ENCODE measurements around the gene CREG2. TPM values are rescaled to one million over a fixed set of nuclear protein-coding genes. Genes with fewer than 3 reads are reported as not detected.

CREG2 gene
- polyA plus RNA-seq, 1 experiment = not detected

GRCh38 chr2:101379091-101379490 lies 8.2 kb downstream of the CREG2 start:
- no peak overlapping the region for H3K4me3 ChIP-seq (ENCODE audit: low read depth, low read length)
- CTCF ChIA-PET = interaction anchor here (0.8 kb wide), 1 partner anchor 34 kb away, joined by 3 read pairs; no protein-coding TSS in a partner anchor
- peaks cover 5% of the 10 kb centered on the region; the same call in 1 of the 2 replicates for H3K27me3 ChIP-seq (ENCODE audit: control insufficient read depth, insufficient read depth, low read length)
- no peak for TF ChIP-seq CTCF (IDR thresholded peaks at IDR 0.05; ENCODE audit: insufficient read depth, low read depth, low read length)
- no peak for DNase-seq (ENCODE audit: low read depth)
- POLR2A ChIA-PET = no interaction called here
- H3K36me3 ChIP-seq (ENCODE audit: control insufficient read depth, insufficient read depth, low read length) = no peaks in the 10 kb centered on the region

GRCh38 chr2:101375653-101376052 lies 11.7 kb downstream of the CREG2 start:
- ChIA-PET POLR2A (no interaction called here), CTCF (no interaction called here)
- no peaks in the 10 kb centered on the region for H3K36me3 ChIP-seq (ENCODE audit: control insufficient read depth, insufficient read depth, low read length)
- peaks cover 5% of the 10 kb centered on the region; the same call in 1 of the 2 replicates for H3K27me3 ChIP-seq (ENCODE audit: control insufficient read depth, insufficient read depth, low read length)
- no peak overlapping the region for H3K4me3 ChIP-seq (ENCODE audit: low read depth, low read length)
- DNase-seq (ENCODE audit: low read depth) = no peak
- no peak for TF ChIP-seq CTCF (IDR thresholded peaks at IDR 0.05; ENCODE audit: insufficient read depth, low read depth, low read length)

- POLR2A ChIA-PET = no interaction called here
- no peaks in the 10 kb centered on the region for H3K36me3 ChIP-seq (ENCODE audit: control insufficient read depth, insufficient read depth, low read length)
- CTCF ChIA-PET = interaction anchor here (0.9 kb wide), 1 partner anchor 27 kb away, joined by 3 read pairs; no protein-coding TSS in a partner anchor
- no peak overlapping the region for H3K4me3 ChIP-seq (ENCODE audit: low read depth, low read length)
- DNase-seq (ENCODE audit: low read depth) = no peak
- TF ChIP-seq CTCF (IDR thresholded peaks at IDR 0.05; ENCODE audit: insufficient read depth, low read depth, low read length) = no peak
- peaks cover 5% of the 10 kb centered on the region; the same call in 1 of the 2 replicates for H3K27me3 ChIP-seq (ENCODE audit: control insufficient read depth, insufficient read depth, low read length)
Measured at GRCh38 chr2:101374821-101375561, 12.3 kb downstream of the CREG2 start.

GRCh38 chr2:101372792-101373191 lies 14.5 kb downstream of the CREG2 start:
- ChIA-PET POLR2A (no interaction called here), CTCF (interaction anchor here (1.6 kb wide), 1 partner anchor 23 kb away, joined by 6 read pairs; no protein-coding TSS in a partner anchor)
- DNase-seq (ENCODE audit: low read depth) = no peak
- no peaks in the 10 kb centered on the region for H3K36me3 ChIP-seq (ENCODE audit: control insufficient read depth, insufficient read depth, low read length)
- H3K4me3 ChIP-seq (ENCODE audit: low read depth, low read length) = no peak overlapping the region
- no peak for TF ChIP-seq CTCF (IDR thresholded peaks at IDR 0.05; ENCODE audit: insufficient read depth, low read depth, low read length)
- H3K27me3 ChIP-seq (ENCODE audit: control insufficient read depth, insufficient read depth, low read length) = 0 out of 2 replicates have a peak, but pooled peaks cover 2% of the 10 kb centered on the region

GRCh38 chr2:101371636-101372035 lies 15.7 kb downstream of the CREG2 start:
- ChIA-PET CTCF (interaction anchor here (0.9 kb wide), 1 partner anchor 21 kb away, joined by 5 read pairs; no protein-coding TSS in a partner anchor), POLR2A (no interaction called here)

More at GRCh38 chr2:101371636-101372035, 15.7 kb downstream of the CREG2 start:
- H3K27me3 ChIP-seq (ENCODE audit: control insufficient read depth, insufficient read depth, low read length) = no peaks in the 10 kb centered on the region
- no peak for DNase-seq (ENCODE audit: low read depth)
- no peaks in the 10 kb centered on the region for H3K36me3 ChIP-seq (ENCODE audit: control insufficient read depth, insufficient read depth, low read length)
- no peak overlapping the region for H3K4me3 ChIP-seq (ENCODE audit: low read depth, low read length)
- TF ChIP-seq CTCF (IDR thresholded peaks at IDR 0.05; ENCODE audit: insufficient read depth, low read depth, low read length) = no peak

Data from BJ (cell line).